ENCODE data around the gene TRAF7. TPM values are rescaled to one million over a fixed set of nuclear protein-coding genes. Genes with fewer than 3 reads are reported as not detected.
A peak's percentile ranks its signal among the peaks of the same experiment; 100 is the strongest.

Gene TRAF7
- total RNA-seq, 2 donors from 2014 or later = 69.0 to 91.7 TPM

GRCh38 chr16:2172688-2173335 lies 17.2 kb downstream of the TRAF7 start:
- no peaks in the 10 kb centered on the region for H3K27me3 Mint-ChIP-seq
- DNase-seq (ENCODE audit: low spot score) = no peak
- H3K9me3 Mint-ChIP-seq = no peaks in the 10 kb centered on the region
- H3K36me3 Mint-ChIP-seq = no peaks in the 10 kb centered on the region
- H3K4me3 Mint-ChIP-seq = no peak overlapping the region
- H3K4me1 Mint-ChIP-seq (ENCODE audit: low read depth in 2 of 2) = peaks cover 0 to 3% of the 10 kb centered on the region in 2 donors
- H3K27ac Mint-ChIP-seq = no peak overlapping the region
- ATAC-seq = no peak

- Mint-ChIP-seq H3K4me3 (no peak overlapping the region), H3K36me3 (no peaks in the 10 kb centered on the region), H3K9me3 (no peaks in the 10 kb centered on the region), H3K4me1 (ENCODE audit: low read depth in 2 of 2) (peaks cover 0 to 3% of the 10 kb centered on the region in 2 donors), H3K27ac (no peak overlapping the region), H3K27me3 (no peaks in the 10 kb centered on the region)
- ATAC-seq (no peak), DNase-seq (ENCODE audit: low spot score) (no peak)
Observed at GRCh38 chr16:2173366-2173765, 17.8 kb downstream of the TRAF7 start.

GRCh38 chr16:2173916-2174315 lies 18.3 kb downstream of the TRAF7 start:
- no peaks in the 10 kb centered on the region for H3K27me3 Mint-ChIP-seq
- no peak for ATAC-seq
- no peak for DNase-seq (ENCODE audit: low spot score)
- H3K9me3 Mint-ChIP-seq = no peaks in the 10 kb centered on the region
- peaks cover 0 to 3% of the 10 kb centered on the region in 2 donors for H3K4me1 Mint-ChIP-seq (ENCODE audit: low read depth in 2 of 2)
- no peaks in the 10 kb centered on the region for H3K36me3 Mint-ChIP-seq
- H3K27ac Mint-ChIP-seq = no peak overlapping the region
- no peak overlapping the region for H3K4me3 Mint-ChIP-seq

GRCh38 chr16:2174396-2175131 lies 19.0 kb downstream of the TRAF7 start:
- no peaks in the 10 kb centered on the region for H3K9me3 Mint-ChIP-seq
- no peaks in the 10 kb centered on the region for H3K36me3 Mint-ChIP-seq
- H3K4me1 Mint-ChIP-seq (ENCODE audit: low read depth in 2 of 2) = peaks cover 0 to 3% of the 10 kb centered on the region in 2 donors
- no peak for DNase-seq (ENCODE audit: low spot score)
- no peaks in the 10 kb centered on the region for H3K27me3 Mint-ChIP-seq
- ATAC-seq = no peak
- no peak overlapping the region for H3K27ac Mint-ChIP-seq
- H3K4me3 Mint-ChIP-seq = no peak overlapping the region

- DNase-seq (ENCODE audit: low spot score) = no peak
- H3K9me3 Mint-ChIP-seq = no peaks in the 10 kb centered on the region
- ATAC-seq = no peak
- no peak overlapping the region for H3K27ac Mint-ChIP-seq
- no peaks in the 10 kb centered on the region for H3K36me3 Mint-ChIP-seq
- no peak overlapping the region for H3K4me3 Mint-ChIP-seq
- no peaks in the 10 kb centered on the region for H3K27me3 Mint-ChIP-seq
- H3K4me1 Mint-ChIP-seq (ENCODE audit: low read depth in 2 of 2) = peaks cover 0 to 3% of the 10 kb centered on the region in 2 donors
Observed at GRCh38 chr16:2175454-2175853, 19.9 kb downstream of the TRAF7 start.

GRCh38 chr16:2176047-2176446 lies 20.5 kb downstream of the TRAF7 start:
- H3K27ac Mint-ChIP-seq = no peak overlapping the region

GRCh38 chr16:2177101-2177500 lies 21.5 kb downstream of the TRAF7 start:
- Mint-ChIP-seq H3K36me3 (no peaks in the 10 kb centered on the region), H3K27me3 (no peaks in the 10 kb centered on the region), H3K27ac (no peak overlapping the region), H3K4me3 (no peak overlapping the region), H3K4me1 (ENCODE audit: low read depth in 2 of 2) (peaks cover 0 to 3% of the 10 kb centered on the region in 2 donors), H3K9me3 (no peaks in the 10 kb centered on the region)
- ATAC-seq = no peak
- DNase-seq (ENCODE audit: low spot score) = no peak

More at GRCh38 chr16:2176047-2176446, 20.5 kb downstream of the TRAF7 start:
- ATAC-seq = no peak
- H3K36me3 Mint-ChIP-seq = no peaks in the 10 kb centered on the region
- H3K9me3 Mint-ChIP-seq = no peaks in the 10 kb centered on the region
- H3K27me3 Mint-ChIP-seq = no peaks in the 10 kb centered on the region
- no peak for DNase-seq (ENCODE audit: low spot score)
- H3K4me1 Mint-ChIP-seq (ENCODE audit: low read depth in 2 of 2) = peaks cover 0 to 3% of the 10 kb centered on the region in 2 donors
- no peak overlapping the region for H3K4me3 Mint-ChIP-seq

- Mint-ChIP-seq H3K27me3 (no peaks in the 10 kb centered on the region), H3K9me3 (no peaks in the 10 kb centered on the region), H3K36me3 (no peaks in the 10 kb centered on the region), H3K4me1 (ENCODE audit: low read depth in 2 of 2) (peaks cover 0 to 6% of the 10 kb centered on the region in 2 donors), H3K27ac (no peak overlapping the region), H3K4me3 (no peak overlapping the region)
- no peak for ATAC-seq
- no peak for DNase-seq (ENCODE audit: low spot score)
Observed at GRCh38 chr16:2177561-2177960, 22.0 kb downstream of the TRAF7 start.

- H3K27ac Mint-ChIP-seq = no peak overlapping the region
- H3K4me1 Mint-ChIP-seq (ENCODE audit: low read depth in 2 of 2) = peaks cover 0 to 6% of the 10 kb centered on the region in 2 donors
- H3K36me3 Mint-ChIP-seq = no peaks in the 10 kb centered on the region
- ATAC-seq (peak; percentile 42 to 81), DNase-seq (ENCODE audit: low spot score) (no peak)
- H3K27me3 Mint-ChIP-seq = no peaks in the 10 kb centered on the region
- no peak overlapping the region for H3K4me3 Mint-ChIP-seq
- H3K9me3 Mint-ChIP-seq = no peaks in the 10 kb centered on the region
Observed at GRCh38 chr16:2178321-2179106, 22.9 kb downstream of the TRAF7 start.

GRCh38 chr16:2179107-2179501 lies 23.5 kb downstream of the TRAF7 start:
- no peak for ATAC-seq
- Mint-ChIP-seq H3K27ac (no peak overlapping the region), H3K36me3 (no peaks in the 10 kb centered on the region), H3K4me3 (no peak overlapping the region), H3K4me1 (ENCODE audit: low read depth in 2 of 2) (peaks cover 0 to 6% of the 10 kb centered on the region in 2 donors), H3K27me3 (no peaks in the 10 kb centered on the region), H3K9me3 (no peaks in the 10 kb centered on the region)
- DNase-seq (ENCODE audit: low spot score) = no peak

GRCh38 chr16:2179576-2179975 lies 24.0 kb downstream of the TRAF7 start:
- no peaks in the 10 kb centered on the region for H3K9me3 Mint-ChIP-seq
- no peaks in the 10 kb centered on the region for H3K27me3 Mint-ChIP-seq
- no peak for DNase-seq (ENCODE audit: low spot score)
- H3K36me3 Mint-ChIP-seq = no peaks in the 10 kb centered on the region
- H3K27ac Mint-ChIP-seq = no peak overlapping the region
- ATAC-seq = no peak
- no peak overlapping the region for H3K4me3 Mint-ChIP-seq
- H3K4me1 Mint-ChIP-seq (ENCODE audit: low read depth in 2 of 2) = peaks cover 0 to 6% of the 10 kb centered on the region in 2 donors

GRCh38 chr16:2180461-2180860 lies 24.9 kb downstream of the TRAF7 start:
- no peaks in the 10 kb centered on the region for H3K36me3 Mint-ChIP-seq
- ATAC-seq (no peak), DNase-seq (ENCODE audit: low spot score) (no peak)
- no peaks in the 10 kb centered on the region for H3K9me3 Mint-ChIP-seq
- H3K4me3 Mint-ChIP-seq = no peak overlapping the region
- no peak overlapping the region for H3K27ac Mint-ChIP-seq
- no peaks in the 10 kb centered on the region for H3K27me3 Mint-ChIP-seq
- H3K4me1 Mint-ChIP-seq (ENCODE audit: low read depth in 2 of 2) = peaks cover 0 to 6% of the 10 kb centered on the region in 2 donors

- ATAC-seq = no peak
- H3K9me3 Mint-ChIP-seq = no peaks in the 10 kb centered on the region
- no peak for DNase-seq (ENCODE audit: low spot score)
- no peaks in the 10 kb centered on the region for H3K36me3 Mint-ChIP-seq
- H3K27ac Mint-ChIP-seq = no peak overlapping the region
- peaks cover 0 to 6% of the 10 kb centered on the region in 2 donors for H3K4me1 Mint-ChIP-seq (ENCODE audit: low read depth in 2 of 2)
- H3K27me3 Mint-ChIP-seq = no peaks in the 10 kb centered on the region
- H3K4me3 Mint-ChIP-seq = no peak overlapping the region
Observed at GRCh38 chr16:2180962-2181923, 25.7 kb downstream of the TRAF7 start.
